Muscle of leg (tissue), 11 donors: ENCODE data around the gene NCKAP5. TPM values are rescaled to one million over a fixed set of nuclear protein-coding genes. Genes with fewer than 3 reads are reported as not detected.

Source experiments
- DNase-seq: peaks from one replicate; pipeline ENCODE4 v3.0.0; 2013
- H3K27ac ChIP-seq: one replicate; pipeline ENCODE4 v1.5.1; 2013; ENCODE audit warnings: mild to moderate bottlenecking, low read length, control low read depth
- H3K27me3 ChIP-seq: one replicate; pipeline ENCODE4 v1.6.1; 2013; ENCODE audit warnings: low read length; ENCODE audit not compliant: control insufficient read depth, insufficient read depth
- H3K36me3 ChIP-seq: one replicate; pipeline ENCODE4 v1.6.1; 2013; ENCODE audit warnings: low read length; ENCODE audit not compliant: control insufficient read depth, insufficient read depth
- H3K4me1 ChIP-seq: one replicate; pipeline ENCODE4 v1.6.1; 2013; ENCODE audit warnings: low read length; ENCODE audit not compliant: control insufficient read depth, insufficient read depth
- H3K4me3 ChIP-seq: one replicate; pipeline ENCODE4 v1.5.1; 2013; ENCODE audit warnings: low read length, control low read depth
- H3K9me3 ChIP-seq: replicated peaks from 2 replicates; pipeline ENCODE4 v1.6.1; 2013; ENCODE audit warnings: low read depth, low read length; ENCODE audit not compliant: control insufficient read depth
- WGBS: methylation state at CpG from one replicate; pipeline ENCODE4 v1.1.5; 2013; ENCODE audit warnings: missing lambda C conversion rate; ENCODE audit not compliant: insufficient coverage; 5-methylcytosine and 5-hydroxymethylcytosine counted together
- polyA plus RNA-seq, 8 donors: library from polyadenylated mRNA; unstranded; fragments of 120-200 nt; gene quantifications; one replicate each; pipeline versions ENCODE4 v1.2.1 to v1.2.3, GENCODE V29; 2013; ENCODE audit warnings: inconsistent platforms in 1 of 8, low replicate concordance in 1 of 8; ENCODE audit not compliant: insufficient read length in 8 of 8, insufficient read depth in 1 of 8
- total RNA-seq: library from RNA; stranded (reverse); fragments of 120-200 nt; gene quantifications from one replicate; pipeline ENCODE4 v1.2.4, GENCODE V29; 2013

Gene NCKAP5
- total and polyA plus RNA-seq, 9 donors = 3.7 to 8.9 (median 5.0) TPM

DNA sequence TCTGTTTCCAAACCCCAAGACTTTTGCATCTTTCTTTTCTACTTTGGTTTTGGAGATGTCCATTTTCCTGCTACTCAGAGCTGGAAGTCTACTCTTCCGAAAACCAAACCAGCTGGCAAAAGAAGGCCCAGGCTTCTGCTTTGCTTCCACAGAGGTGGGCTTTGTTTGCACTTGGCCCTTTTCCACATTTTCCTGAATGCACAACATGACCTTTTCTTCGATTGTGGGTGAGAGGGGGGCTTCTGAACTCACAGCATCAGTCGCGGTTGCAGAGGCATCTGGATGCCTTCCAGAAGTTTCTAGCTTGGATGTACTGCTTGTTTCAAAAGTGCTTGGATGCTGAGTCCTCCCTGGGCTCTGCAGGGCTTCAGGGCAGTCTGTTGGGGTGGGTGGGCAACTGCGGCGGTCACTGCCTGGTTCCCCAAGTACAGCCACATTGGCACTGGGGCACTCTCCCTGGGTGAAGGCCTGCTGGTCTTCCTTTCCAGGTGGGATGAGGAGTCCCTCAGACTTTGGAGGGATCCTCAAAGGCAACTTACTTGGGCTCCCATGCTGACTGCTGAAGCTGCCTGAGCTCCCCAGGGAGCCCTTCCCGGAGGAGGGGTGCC, 786.0 kb downstream of the NCKAP5 start:
- 56% methylated on average over 4 of the region's 7 CpGs for WGBS

GRCh38 chr2:132780651-132781050, 787.6 kb downstream of the NCKAP5 start:
- Histone ChIP-seq H3K27me3 (no peaks in the 10 kb centered on the region), H3K9me3 (no peaks in the 10 kb centered on the region), H3K4me1 (no peaks in the 10 kb centered on the region), H3K4me3 (no peak overlapping the region), H3K27ac (no peak overlapping the region), H3K36me3 (peaks cover 2% of the 10 kb centered on the region)
- DNase-seq = peak; percentile 65
- WGBS = 29% methylated on average over 4 of the region's 5 CpGs

More for the DNA sequence above, 786.0 kb downstream of the NCKAP5 start:
- Histone ChIP-seq H3K27me3 (no peaks in the 10 kb centered on the region), H3K9me3 (no peaks in the 10 kb centered on the region), H3K4me3 (no peak overlapping the region), H3K4me1 (no peaks in the 10 kb centered on the region), H3K36me3 (peaks cover 2% of the 10 kb centered on the region), H3K27ac (no peak overlapping the region)
- peak; percentile 32 for DNase-seq

- WGBS = no CpG with 5 or more reads among the region's 1 CpG
- no peak overlapping the region for H3K4me3 ChIP-seq
- H3K27me3 ChIP-seq = no peaks in the 10 kb centered on the region
- H3K4me1 ChIP-seq = no peaks in the 10 kb centered on the region
- H3K9me3 ChIP-seq = no peaks in the 10 kb centered on the region
- H3K36me3 ChIP-seq = no peaks in the 10 kb centered on the region
- no peak for DNase-seq
- no peak overlapping the region for H3K27ac ChIP-seq
These were observed 789.0 kb downstream of the NCKAP5 start for GRCh38 chr2:132779206-132779721.

- Histone ChIP-seq H3K27me3 (no peaks in the 10 kb centered on the region), H3K9me3 (no peaks in the 10 kb centered on the region), H3K4me1 (no peaks in the 10 kb centered on the region), H3K27ac (no peak overlapping the region), H3K36me3 (peaks cover 3% of the 10 kb centered on the region), H3K4me3 (no peak overlapping the region)
- 57% methylated on average over 1 of the region's 3 CpGs for WGBS
- DNase-seq = no peak
These were observed 792.0 kb downstream of the NCKAP5 start for GRCh38 chr2:132776287-132776686.

DNA sequence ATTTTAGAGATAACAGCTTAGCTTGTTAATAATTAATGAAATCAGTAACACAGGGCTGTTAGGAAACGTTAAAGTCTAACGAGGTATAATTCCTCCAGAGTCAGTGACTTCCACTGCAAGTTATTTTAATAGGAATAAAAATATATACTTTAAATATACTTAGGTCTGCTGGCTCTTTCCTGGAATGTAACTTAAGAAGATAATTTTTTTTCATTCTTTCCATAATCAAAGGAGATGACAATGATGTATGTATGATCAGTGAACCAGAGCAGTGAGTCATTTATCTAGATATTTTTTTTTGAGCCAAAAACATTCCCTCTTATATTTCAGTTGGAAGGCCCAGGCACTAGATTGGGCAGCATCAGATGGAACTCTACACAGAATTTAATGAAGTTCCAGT, 794.1 kb downstream of the NCKAP5 start:
- no CpG with 5 or more reads among the region's 2 CpGs for whole genome bisulfite sequencing
- no peaks in the 10 kb centered on the region for H3K4me1 ChIP-seq
- peaks cover 3% of the 10 kb centered on the region for H3K36me3 ChIP-seq
- H3K27ac ChIP-seq = no peak overlapping the region
- DNase-seq = no peak
- no peaks in the 10 kb centered on the region for H3K9me3 ChIP-seq
- no peak overlapping the region for H3K4me3 ChIP-seq
- no peaks in the 10 kb centered on the region for H3K27me3 ChIP-seq

- no peaks in the 10 kb centered on the region for H3K4me1 ChIP-seq
- no peak for DNase-seq
- WGBS = no CpG with 5 or more reads among the region's 3 CpGs
- H3K36me3 ChIP-seq = peaks cover 3% of the 10 kb centered on the region
- H3K4me3 ChIP-seq = no peak overlapping the region
- H3K9me3 ChIP-seq = no peaks in the 10 kb centered on the region
- no peak overlapping the region for H3K27ac ChIP-seq
- H3K27me3 ChIP-seq = no peaks in the 10 kb centered on the region
These were observed 794.9 kb downstream of the NCKAP5 start for GRCh38 chr2:132773331-132773730.

DNA sequence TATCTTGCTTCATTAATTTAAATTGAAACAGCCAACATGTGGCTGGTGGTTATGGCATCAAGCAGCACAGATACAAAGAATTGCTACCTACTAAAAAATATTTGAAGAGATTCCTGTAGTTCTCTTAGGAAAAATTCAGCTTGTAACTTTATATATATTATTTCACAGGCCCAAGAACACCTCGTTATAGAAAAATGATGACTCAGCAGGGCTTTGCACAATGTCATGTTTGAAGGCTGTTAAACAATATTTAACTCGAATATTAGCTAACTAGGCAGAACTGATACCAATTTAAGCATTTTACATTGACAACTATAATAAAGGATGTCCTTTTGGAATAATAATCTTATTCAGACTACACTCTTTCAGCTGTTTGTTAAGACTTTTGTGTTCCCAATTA, 795.9 kb downstream of the NCKAP5 start:
- H3K27me3 ChIP-seq = no peaks in the 10 kb centered on the region
- no CpG with 5 or more reads among the region's 2 CpGs for WGBS
- H3K27ac ChIP-seq = no peak overlapping the region
- H3K4me1 ChIP-seq = no peaks in the 10 kb centered on the region
- no peak for DNase-seq
- peaks cover 3% of the 10 kb centered on the region for H3K36me3 ChIP-seq
- H3K9me3 ChIP-seq = no peaks in the 10 kb centered on the region
- H3K4me3 ChIP-seq = no peak overlapping the region

- DNase-seq = no peak
- no peaks in the 10 kb centered on the region for H3K9me3 ChIP-seq
- H3K27me3 ChIP-seq = no peaks in the 10 kb centered on the region
- H3K4me3 ChIP-seq = no peak overlapping the region
- H3K4me1 ChIP-seq = no peaks in the 10 kb centered on the region
- WGBS = 100% methylated on average over 1 of the region's 1 CpG
- H3K36me3 ChIP-seq = no peaks in the 10 kb centered on the region
- H3K27ac ChIP-seq = no peak overlapping the region
These were observed 801.7 kb downstream of the NCKAP5 start for GRCh38 chr2:132766573-132766972.

- H3K4me3 ChIP-seq = no peak overlapping the region
- H3K27ac ChIP-seq = no peak overlapping the region
- no peak for DNase-seq
- no peaks in the 10 kb centered on the region for H3K36me3 ChIP-seq
- H3K4me1 ChIP-seq = peaks cover 2% of the 10 kb centered on the region
- H3K27me3 ChIP-seq = no peaks in the 10 kb centered on the region
- WGBS = no CpG with 5 or more reads among the region's 1 CpG
- peaks cover 2% of the 10 kb centered on the region for H3K9me3 ChIP-seq
These were observed 806.8 kb downstream of the NCKAP5 start for GRCh38 chr2:132761437-132761836.

DNA sequence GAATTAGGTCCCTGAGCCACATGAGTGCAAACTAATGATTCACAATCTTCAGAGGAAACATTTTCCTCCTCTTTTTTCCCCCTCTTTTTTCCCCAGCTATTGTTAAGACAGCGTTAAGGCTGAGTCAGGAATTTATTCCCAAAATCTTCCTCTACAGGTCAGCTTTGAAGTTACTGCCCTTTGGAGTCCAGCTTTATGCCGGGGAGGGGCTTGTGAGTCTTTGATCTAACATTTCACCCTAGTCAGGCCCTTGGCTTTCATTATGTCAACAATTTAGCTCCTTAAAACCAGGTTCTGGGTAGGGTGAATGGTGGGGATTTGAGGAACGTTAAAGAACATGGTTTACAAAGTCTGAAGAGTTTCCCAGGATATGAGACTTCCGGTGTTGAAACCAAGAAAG, 807.3 kb downstream of the NCKAP5 start:
- Histone ChIP-seq H3K4me1 (peaks cover 2% of the 10 kb centered on the region), H3K27me3 (no peaks in the 10 kb centered on the region), H3K27ac (no peak overlapping the region), H3K9me3 (peaks cover 2% of the 10 kb centered on the region), H3K4me3 (no peak overlapping the region), H3K36me3 (no peaks in the 10 kb centered on the region)
- WGBS = 24% methylated on average over 3 of the region's 4 CpGs
- DNase-seq = no peak

DNA sequence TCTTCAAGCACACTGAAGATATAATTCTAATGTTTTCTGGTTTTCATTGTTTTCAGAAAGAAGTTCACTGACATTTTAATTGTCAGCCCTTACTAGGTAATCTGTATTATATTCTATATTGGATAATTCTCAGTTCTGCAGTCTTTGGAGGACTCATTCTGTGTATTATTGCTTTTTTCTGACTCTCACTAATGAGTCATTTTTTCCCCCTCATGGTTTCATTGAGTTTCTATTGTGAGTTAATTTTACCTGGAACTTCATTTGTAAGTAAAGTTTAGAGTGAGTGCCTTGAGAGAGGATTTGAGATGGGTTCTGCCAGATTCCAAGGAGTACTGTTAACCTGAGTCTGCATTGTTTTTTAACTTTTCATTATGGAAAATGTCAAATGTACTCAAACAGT, 807.9 kb downstream of the NCKAP5 start:
- DNase-seq = no peak

More for the DNA sequence above, 807.9 kb downstream of the NCKAP5 start:
- no peaks in the 10 kb centered on the region for H3K27me3 ChIP-seq
- H3K4me3 ChIP-seq = no peak overlapping the region
- peaks cover 2% of the 10 kb centered on the region for H3K9me3 ChIP-seq
- H3K27ac ChIP-seq = no peak overlapping the region
- H3K36me3 ChIP-seq = no peaks in the 10 kb centered on the region
- H3K4me1 ChIP-seq = peaks cover 2% of the 10 kb centered on the region
